ENCODE measurements around the gene MOSPD2.

The MOSPD2 gene

GRCh38 chrX:14872851-14873675 lies at the start of gene MOSPD2, which contains the start of gene FANCB:
Gene MOSPD2, plus strand, starts transcription at chrX:14873421. Its CDS starts 108 bp downstream, at chrX:14873529.
Gene FANCB, minus strand, starts transcription at chrX:14873069. Its CDS starts 7,559 bp downstream, at chrX:14865510.
- Mint-ChIP-seq H3K4me3 (peak within 1 kb of the TSS; percentile 87), H3K36me3 (ENCODE audit: insufficient read depth) (peaks cover 5% of the 10 kb centered on the region), H3K27me3 (no peaks in the 10 kb centered on the region), H3K9me3 (no peaks in the 10 kb centered on the region), H3K4me1 (peaks cover 6% of the 10 kb centered on the region), H3K27ac (ENCODE audit: low read depth) (peak within 1 kb of the TSS; percentile 87)
- peak; percentile 92 for ATAC-seq (replicated peaks; ENCODE audit: extremely low read depth, poor library complexity, severe bottlenecking)
- peak; percentile 82 to 92 for DNase-seq (ENCODE audit: low spot score in 2 of 2)

- no peaks in the 10 kb centered on the region for H3K4me1 Mint-ChIP-seq
- no peak for DNase-seq (ENCODE audit: low spot score in 2 of 2)
- H3K9me3 Mint-ChIP-seq = no peaks in the 10 kb centered on the region
- ATAC-seq (replicated peaks; ENCODE audit: extremely low read depth, poor library complexity, severe bottlenecking) = no peak
- peaks cover 9% of the 10 kb centered on the region for H3K27me3 Mint-ChIP-seq
- H3K36me3 Mint-ChIP-seq (ENCODE audit: insufficient read depth) = no peaks in the 10 kb centered on the region
- H3K4me3 Mint-ChIP-seq = no peak overlapping the region
- no peak overlapping the region for H3K27ac Mint-ChIP-seq (ENCODE audit: low read depth)
Observed at GRCh38 chrX:14825851-14826250, 47.4 kb upstream of the MOSPD2 start.

- ATAC-seq (replicated peaks; ENCODE audit: extremely low read depth, poor library complexity, severe bottlenecking) (no peak), DNase-seq (ENCODE audit: low spot score in 2 of 2) (no peak)
- H3K27ac Mint-ChIP-seq (ENCODE audit: low read depth) = no peak overlapping the region
- H3K4me1 Mint-ChIP-seq = no peaks in the 10 kb centered on the region
- no peak overlapping the region for H3K4me3 Mint-ChIP-seq
- no peaks in the 10 kb centered on the region for H3K36me3 Mint-ChIP-seq (ENCODE audit: insufficient read depth)
- no peaks in the 10 kb centered on the region for H3K9me3 Mint-ChIP-seq
- H3K27me3 Mint-ChIP-seq = peaks cover 9% of the 10 kb centered on the region
Observed at GRCh38 chrX:14826319-14826718, 46.9 kb upstream of the MOSPD2 start.

- DNase-seq (ENCODE audit: low spot score in 2 of 2) (no peak), ATAC-seq (replicated peaks; ENCODE audit: extremely low read depth, poor library complexity, severe bottlenecking) (no peak)
- Mint-ChIP-seq H3K4me1 (no peaks in the 10 kb centered on the region), H3K9me3 (no peaks in the 10 kb centered on the region), H3K36me3 (ENCODE audit: insufficient read depth) (no peaks in the 10 kb centered on the region), H3K27me3 (peaks cover 9% of the 10 kb centered on the region), H3K4me3 (no peak overlapping the region), H3K27ac (ENCODE audit: low read depth) (no peak overlapping the region)
Observed at GRCh38 chrX:14829643-14830042, 43.6 kb upstream of the MOSPD2 start.

GRCh38 chrX:14832151-14832550 lies 41.1 kb upstream of the MOSPD2 start:
- Mint-ChIP-seq H3K27me3 (no peaks in the 10 kb centered on the region), H3K9me3 (no peaks in the 10 kb centered on the region), H3K27ac (ENCODE audit: low read depth) (no peak overlapping the region), H3K4me1 (no peaks in the 10 kb centered on the region), H3K4me3 (no peak overlapping the region), H3K36me3 (ENCODE audit: insufficient read depth) (no peaks in the 10 kb centered on the region)
- ATAC-seq (replicated peaks; ENCODE audit: extremely low read depth, poor library complexity, severe bottlenecking) = no peak
- DNase-seq (ENCODE audit: low spot score in 2 of 2) = no peak

- no peaks in the 10 kb centered on the region for H3K27me3 Mint-ChIP-seq
- no peaks in the 10 kb centered on the region for H3K9me3 Mint-ChIP-seq
- H3K4me3 Mint-ChIP-seq = no peak overlapping the region
- no peaks in the 10 kb centered on the region for H3K4me1 Mint-ChIP-seq
- H3K27ac Mint-ChIP-seq (ENCODE audit: low read depth) = no peak overlapping the region
- no peak for ATAC-seq (replicated peaks; ENCODE audit: extremely low read depth, poor library complexity, severe bottlenecking)
- H3K36me3 Mint-ChIP-seq (ENCODE audit: insufficient read depth) = no peaks in the 10 kb centered on the region
- DNase-seq (ENCODE audit: low spot score in 2 of 2) = no peak
Observed at GRCh38 chrX:14832586-14832985, 40.6 kb upstream of the MOSPD2 start.

GRCh38 chrX:14837155-14837554 lies 36.1 kb upstream of the MOSPD2 start:
- ATAC-seq (replicated peaks; ENCODE audit: extremely low read depth, poor library complexity, severe bottlenecking) = no peak
- no peaks in the 10 kb centered on the region for H3K9me3 Mint-ChIP-seq
- H3K4me3 Mint-ChIP-seq = no peak overlapping the region
- DNase-seq (ENCODE audit: low spot score in 2 of 2) = no peak
- no peaks in the 10 kb centered on the region for H3K4me1 Mint-ChIP-seq
- no peak overlapping the region for H3K27ac Mint-ChIP-seq (ENCODE audit: low read depth)
- no peaks in the 10 kb centered on the region for H3K36me3 Mint-ChIP-seq (ENCODE audit: insufficient read depth)
- no peaks in the 10 kb centered on the region for H3K27me3 Mint-ChIP-seq

GRCh38 chrX:14843666-14844065 lies 29.6 kb upstream of the MOSPD2 start:
- Mint-ChIP-seq H3K27me3 (no peaks in the 10 kb centered on the region), H3K36me3 (ENCODE audit: insufficient read depth) (peaks cover 1% of the 10 kb centered on the region), H3K4me3 (no peak overlapping the region), H3K9me3 (no peaks in the 10 kb centered on the region), H3K27ac (ENCODE audit: low read depth) (no peak overlapping the region), H3K4me1 (no peaks in the 10 kb centered on the region)
- DNase-seq (ENCODE audit: low spot score in 2 of 2) = no peak
- no peak for ATAC-seq (replicated peaks; ENCODE audit: extremely low read depth, poor library complexity, severe bottlenecking)

GRCh38 chrX:14851526-14851925 lies 21.7 kb upstream of the MOSPD2 start:
- no peak for ATAC-seq (replicated peaks; ENCODE audit: extremely low read depth, poor library complexity, severe bottlenecking)
- no peak overlapping the region for H3K4me3 Mint-ChIP-seq

GRCh38 chrX:14864631-14865030 lies 8.6 kb upstream of the MOSPD2 start:
- Mint-ChIP-seq H3K27ac (ENCODE audit: low read depth) (no peak overlapping the region), H3K9me3 (no peaks in the 10 kb centered on the region), H3K4me3 (no peak overlapping the region), H3K4me1 (no peaks in the 10 kb centered on the region), H3K27me3 (no peaks in the 10 kb centered on the region), H3K36me3 (ENCODE audit: insufficient read depth) (no peaks in the 10 kb centered on the region)
- DNase-seq (ENCODE audit: low spot score in 2 of 2) (no peak), ATAC-seq (replicated peaks; ENCODE audit: extremely low read depth, poor library complexity, severe bottlenecking) (no peak)

More at GRCh38 chrX:14851526-14851925, 21.7 kb upstream of the MOSPD2 start:
- Mint-ChIP-seq H3K27me3 (no peaks in the 10 kb centered on the region), H3K27ac (ENCODE audit: low read depth) (no peak overlapping the region), H3K4me1 (no peaks in the 10 kb centered on the region), H3K9me3 (no peaks in the 10 kb centered on the region), H3K36me3 (ENCODE audit: insufficient read depth) (peaks cover 1% of the 10 kb centered on the region)
- no peak for DNase-seq (ENCODE audit: low spot score in 2 of 2)

GRCh38 chrX:14865201-14865600 lies 8.0 kb upstream of the MOSPD2 start:
- ATAC-seq (replicated peaks; ENCODE audit: extremely low read depth, poor library complexity, severe bottlenecking) (no peak), DNase-seq (ENCODE audit: low spot score in 2 of 2) (no peak)
- no peaks in the 10 kb centered on the region for H3K27me3 Mint-ChIP-seq
- no peaks in the 10 kb centered on the region for H3K9me3 Mint-ChIP-seq
- no peak overlapping the region for H3K27ac Mint-ChIP-seq (ENCODE audit: low read depth)
- H3K36me3 Mint-ChIP-seq (ENCODE audit: insufficient read depth) = no peaks in the 10 kb centered on the region
- H3K4me3 Mint-ChIP-seq = no peak overlapping the region
- H3K4me1 Mint-ChIP-seq = no peaks in the 10 kb centered on the region

GRCh38 chrX:14871767-14872166 lies 1.5 kb upstream of the MOSPD2 start:
- DNase-seq (ENCODE audit: low spot score in 2 of 2) (no peak), ATAC-seq (replicated peaks; ENCODE audit: extremely low read depth, poor library complexity, severe bottlenecking) (no peak)
- peaks cover 3% of the 10 kb centered on the region for H3K36me3 Mint-ChIP-seq (ENCODE audit: insufficient read depth)
- no peak overlapping the region for H3K27ac Mint-ChIP-seq (ENCODE audit: low read depth)
- no peak overlapping the region for H3K4me3 Mint-ChIP-seq
- H3K4me1 Mint-ChIP-seq = peaks cover 3% of the 10 kb centered on the region
- no peaks in the 10 kb centered on the region for H3K27me3 Mint-ChIP-seq
- H3K9me3 Mint-ChIP-seq = no peaks in the 10 kb centered on the region

GRCh38 chrX:14872355-14872754 lies 866 bp upstream of the MOSPD2 start:
- peak overlapping the region; percentile 87 for H3K27ac Mint-ChIP-seq (ENCODE audit: low read depth)
- H3K4me1 Mint-ChIP-seq = peaks cover 6% of the 10 kb centered on the region
- DNase-seq (ENCODE audit: low spot score in 2 of 2) (no peak), ATAC-seq (replicated peaks; ENCODE audit: extremely low read depth, poor library complexity, severe bottlenecking) (no peak)
- H3K9me3 Mint-ChIP-seq = no peaks in the 10 kb centered on the region
- peaks cover 5% of the 10 kb centered on the region for H3K36me3 Mint-ChIP-seq (ENCODE audit: insufficient read depth)
- H3K4me3 Mint-ChIP-seq = peak overlapping the region; percentile 87
- no peaks in the 10 kb centered on the region for H3K27me3 Mint-ChIP-seq
